ENCODE data around the gene PDE4D. TPM values are rescaled to one million over a fixed set of nuclear protein-coding genes. Genes with fewer than 3 reads are reported as not detected.

PDE4D gene
- total and polyA plus RNA-seq, 10 of the 15 experiments (the other 5 are each of a cell fraction or from before 2014, with no cell fraction given) = 0.87 to 4.1 (median 2.2) TPM

GRCh38 chr5:59238126-59238902 lies 655.2 kb downstream of the PDE4D start (continued):
- TF ChIP-seq CUX1 (IDR thresholded peaks at IDR 0.05; ENCODE audit: insufficient replicate concordance, low read depth, low read length) = no peak
- peak; percentile 28; the same call in 1 of the 2 replicates for TF ChIP-seq MTA2 (IDR thresholded peaks at IDR 0.05; ENCODE audit: low read depth)

- FAIRE-seq (no peak), DNase-seq (ENCODE audit: low read depth, low spot score) (no peak), ATAC-seq (no peak)
- in situ Hi-C loops (cut with MboI) (no loop called here), intact Hi-C loops (cut with micrococcal nuclease; ENCODE audit: unreplicated experiment) (no loop called here)
- BruUV-seq (replicated peaks) = no TSS peak
- Histone ChIP-seq H4K20me1 (ENCODE audit: control insufficient read depth, insufficient read depth) (no peaks in the 10 kb centered on the region), H3K36me3 (ENCODE audit: control insufficient read depth in 2 of 2, insufficient read depth in 2 of 2, low read length in 1 of 2) (no peaks in the 10 kb centered on the region), H3K4me2 (ENCODE audit: control insufficient read depth, insufficient read depth) (no peak overlapping the region), H3K9ac (ENCODE audit: control insufficient read depth, insufficient read depth, low read length) (no peak overlapping the region), H3K79me2 (ENCODE audit: control insufficient read depth, insufficient read depth, low read length) (no peaks in the 10 kb centered on the region), H3K27ac (ENCODE audit: control insufficient read depth, insufficient read depth) (no peak overlapping the region), H2AFZ (ENCODE audit: control insufficient read depth, low read depth, low read length) (no peak overlapping the region), H3K9me3 (replicated peaks; ENCODE audit: control insufficient read depth, insufficient read depth, low read length) (no peaks in the 10 kb centered on the region), H3K27me3 (replicated peaks in 1 of 2; ENCODE audit: control insufficient read depth in 2 of 2, insufficient read depth in 2 of 2, low read length in 1 of 2) (peaks cover 0 to 3% of the 10 kb centered on the region in 2 experiments; a peak in 1 of 4 replicates), H3K4me3 (no peak overlapping the region), H3K4me1 (ENCODE audit: control insufficient read depth, insufficient read depth, low read length) (no peaks in the 10 kb centered on the region; the same call in 1 of the 2 replicates)
- RAD21 ChIA-PET (ENCODE audit: unreplicated experiment) = no interaction called here
- TF ChIP-seq, protein P1, sequence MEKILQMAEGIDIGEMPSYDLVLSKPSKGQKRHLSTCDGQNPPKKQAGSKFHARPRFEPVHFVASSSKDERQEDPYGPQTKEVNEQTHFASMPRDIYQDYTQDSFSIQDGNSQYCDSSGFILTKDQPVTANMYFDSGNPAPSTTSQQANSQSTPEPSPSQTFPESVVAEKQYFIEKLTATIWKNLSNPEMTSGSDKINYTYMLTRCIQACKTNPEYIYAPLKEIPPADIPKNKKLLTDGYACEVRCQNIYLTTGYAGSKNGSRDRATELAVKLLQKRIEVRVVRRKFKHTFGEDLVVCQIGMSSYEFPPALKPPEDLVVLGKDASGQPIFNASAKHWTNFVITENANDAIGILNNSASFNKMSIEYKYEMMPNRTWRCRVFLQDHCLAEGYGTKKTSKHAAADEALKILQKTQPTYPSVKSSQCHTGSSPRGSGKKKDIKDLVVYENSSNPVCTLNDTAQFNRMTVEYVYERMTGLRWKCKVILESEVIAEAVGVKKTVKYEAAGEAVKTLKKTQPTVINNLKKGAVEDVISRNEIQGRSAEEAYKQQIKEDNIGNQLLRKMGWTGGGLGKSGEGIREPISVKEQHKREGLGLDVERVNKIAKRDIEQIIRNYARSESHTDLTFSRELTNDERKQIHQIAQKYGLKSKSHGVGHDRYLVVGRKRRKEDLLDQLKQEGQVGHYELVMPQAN (conservative IDR thresholded peaks at IDR 0.05) = no peak
- TF ChIP-seq LARP7 (IDR thresholded peaks at IDR 0.05) (no peak), CREM (IDR thresholded peaks at IDR 0.05; ENCODE audit: low read depth) (no peak), CEBPB (IDR thresholded peaks at IDR 0.05; ENCODE audit: borderline replicate concordance in 1 of 2, low read depth in 2 of 2, low read length in 2 of 2) (no peak), E2F4 (IDR thresholded peaks at IDR 0.05; ENCODE audit: low read depth, low read length) (no peak), KLF5 (IDR thresholded peaks at IDR 0.05; ENCODE audit: partially characterized antibody) (no peak), SREBF2 (IDR thresholded peaks at IDR 0.05; ENCODE audit: low read length) (no peak)
- TF ChIP-seq, protein P2, sequence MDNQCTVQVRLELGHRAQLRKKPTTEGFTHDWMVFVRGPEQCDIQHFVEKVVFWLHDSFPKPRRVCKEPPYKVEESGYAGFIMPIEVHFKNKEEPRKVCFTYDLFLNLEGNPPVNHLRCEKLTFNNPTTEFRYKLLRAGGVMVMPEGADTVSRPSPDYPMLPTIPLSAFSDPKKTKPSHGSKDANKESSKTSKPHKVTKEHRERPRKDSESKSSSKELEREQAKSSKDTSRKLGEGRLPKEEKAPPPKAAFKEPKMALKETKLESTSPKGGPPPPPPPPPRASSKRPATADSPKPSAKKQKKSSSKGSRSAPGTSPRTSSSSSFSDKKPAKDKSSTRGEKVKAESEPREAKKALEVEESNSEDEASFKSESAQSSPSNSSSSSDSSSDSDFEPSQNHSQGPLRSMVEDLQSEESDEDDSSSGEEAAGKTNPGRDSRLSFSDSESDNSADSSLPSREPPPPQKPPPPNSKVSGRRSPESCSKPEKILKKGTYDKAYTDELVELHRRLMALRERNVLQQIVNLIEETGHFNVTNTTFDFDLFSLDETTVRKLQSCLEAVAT (IDR thresholded peaks at IDR 0.05) = no peak
- CTCF ChIA-PET = interaction anchor here (1.7 kb wide), 1 partner anchor 144 kb away, joined by 5 read pairs; no protein-coding TSS in a partner anchor
- POLR2A ChIA-PET = no interaction called here
- SMC1A ChIA-PET (ENCODE audit: uncharacterized antibody, unreplicated experiment) = interaction anchor here (1.6 kb wide), 1 partner anchor 144 kb away, joined by 3 read pairs; no protein-coding TSS in a partner anchor
These were observed 656.5 kb downstream of the PDE4D start for GRCh38 chr5:59236986-59237385.

Measured in GM12878 (cell line).